Transverse colon (tissue), 4 donors: Measurements from ENCODE around the gene FOS. TPM values are rescaled to one million over a fixed set of nuclear protein-coding genes. Genes with fewer than 3 reads are reported as not detected.

Experiments
- DNase-seq: peaks from one replicate; pipeline ENCODE4 v3.0.0-alpha.2; 2019
- H3K27ac ChIP-seq, 4 donors: fragments of 200-600 bp; sonication (generic); 2 replicates each; pipeline ENCODE4 v1.5.1; 2016 to 2018; ENCODE audit warnings: inconsistent platforms in 4 of 4
- H3K27me3 ChIP-seq: fragments of 200-600 bp; sonication (generic); 2 replicates; pipeline ENCODE4 v1.5.1; 2017; ENCODE audit warnings: inconsistent platforms
- H3K36me3 ChIP-seq, 4 donors: fragments of 200-600 bp; sonication (generic); 2 replicates each; pipeline ENCODE4 v1.5.1; 2017 to 2019; ENCODE audit warnings: inconsistent platforms in 4 of 4
- H3K4me1 ChIP-seq, 4 donors: fragments of 200-600 bp; sonication (generic); 2 replicates each; pipeline ENCODE4 v1.5.1; 2017 to 2020; ENCODE audit warnings: inconsistent platforms in 4 of 4
- H3K4me3 ChIP-seq, 4 donors: fragments of 200-600 bp; sonication (generic); 1 replicate in 1 of 4; 2 replicates in 3 of 4; pipeline versions ENCODE4 v1.5.1 to v1.6.1; 2017 to 2019; ENCODE audit warnings: inconsistent platforms in 4 of 4
- H3K9me3 ChIP-seq, 2 donors: fragments of 200-600 bp; sonication (generic); 2 replicates each; pipeline ENCODE4 v1.5.1; 2017 to 2019; ENCODE audit warnings: inconsistent platforms in 2 of 2
- CTCF ChIP-seq, 5 experiments: fragments of 200-600 bp in 3 of 5; fragments of 450-650 bp in 2 of 5; sonication (generic) in 3 of 5; IDR thresholded peaks; 1 replicate in 2 of 5; 2 replicates in 3 of 5; pipeline ENCODE4 v1.5.1; 2016 to 2017; ENCODE audit warnings: antibody characterized with exemption in 5 of 5, inconsistent platforms in 3 of 5, mild to moderate bottlenecking in 2 of 5, moderate library complexity in 1 of 5
- EP300 ChIP-seq: sonication (generic); formaldehyde crosslinking; IDR thresholded peaks from one replicate; pipeline ENCODE4 v1.6.1; 2017; ENCODE audit warnings: antibody characterized with exemption, low read depth
- POLR2A ChIP-seq: fragments of 450-650 bp; IDR thresholded peaks from one replicate; pipeline ENCODE4 v1.6.1; 2016; ENCODE audit warnings: antibody characterized with exemption, mild to moderate bottlenecking, moderate library complexity
- POLR2AphosphoS5 ChIP-seq, 3 donors: sonication (generic); formaldehyde crosslinking; IDR thresholded peaks; one replicate each; pipeline ENCODE4 v1.6.1; 2016; ENCODE audit warnings: antibody characterized with exemption in 3 of 3
- WGBS, 2 donors: methylation state at CpG; one replicate each; pipeline ENCODE4 v1.1.5; 2018; ENCODE audit warnings: low coverage in 1 of 2; 5-methylcytosine and 5-hydroxymethylcytosine counted together
- in situ Hi-C, 4 donors: fragments of 200-750 bp; cut with MboI; loops; one replicate each; pipeline versions ENCODE4 v1.15.0 to v1.15.1; 2017; ENCODE audit warnings: low sequenced_read_pairs in 3 of 4, low pct_ligation_motif_present in 1 of 4, low pct_unique_long_range_greater_than_20kb in 1 of 4
- intact Hi-C: fragments of 100-400 bp; cut with DNase I; formaldehyde crosslinking; loops from one replicate; pipeline ENCODE4 v1.15.1; 2023; ENCODE audit warnings: low total_unique reads
- total RNA-seq, 4 donors: library from RNA; depleted of rRNA; stranded (reverse); fragments of >200 nt; gene quantifications; one replicate each; pipeline ENCODE4 v1.1.0, GENCODE V29; 2016

The FOS gene
- total RNA-seq, 4 donors from 2014 or later: 345 to 1,356 (median 884) TPM

DNA sequence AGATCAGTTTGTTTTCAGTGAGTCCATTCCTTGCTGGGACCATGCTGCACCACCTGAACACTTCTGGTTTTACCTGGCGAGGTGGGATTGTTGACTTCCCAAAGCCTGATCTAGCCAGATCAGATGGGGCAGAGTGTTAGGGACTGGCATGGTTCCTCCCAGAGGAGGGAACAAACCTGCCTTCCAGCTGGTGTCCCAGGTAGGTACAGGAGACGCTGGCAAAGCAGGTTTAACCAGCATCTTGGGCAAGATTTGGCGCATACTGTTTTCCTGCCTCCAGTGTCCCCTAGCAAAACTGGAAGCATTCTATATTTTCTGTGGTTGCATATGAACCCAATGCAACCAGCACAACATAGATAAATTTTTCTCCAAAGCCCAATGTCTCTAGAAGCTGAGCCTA, 14.6 kb upstream of the FOS start:
- H3K4me1 ChIP-seq: peaks cover 0 to 17% (median 12%) of the 10 kb centered on the region in 4 donors
- intact Hi-C loops: no loop called here
- no peaks in the 10 kb centered on the region for H3K9me3 ChIP-seq
- in situ Hi-C loops: no loop called here
- 80% methylated on average over 1 to 3 of the region's 3 CpGs for WGBS, 2 donors
- no peak overlapping the region for H3K27ac ChIP-seq
- TF ChIP-seq CTCF (IDR thresholded peaks at IDR 0.05) (no peak), EP300 (no peak), POLR2A (no peak), POLR2AphosphoS5 (IDR thresholded peaks at IDR 0.05) (no peak)
- H3K36me3 ChIP-seq: no peaks in the 10 kb centered on the region
- no peak for DNase-seq
- H3K4me3 ChIP-seq: no peak overlapping the region
- H3K27me3 ChIP-seq: no peaks in the 10 kb centered on the region

GRCh38 chr14:75267141-75267721, 11.4 kb upstream of the FOS start:
- DNase-seq: no peak
- H3K27ac ChIP-seq: peak overlapping the region; percentile 65 to 73 (median 69)
- intact Hi-C loops (no loop called here), in situ Hi-C loops (no loop called here)
- no peaks in the 10 kb centered on the region for H3K36me3 ChIP-seq
- no peak overlapping the region for H3K4me3 ChIP-seq
- no peaks in the 10 kb centered on the region for H3K27me3 ChIP-seq
- WGBS, 2 donors: 62 to 86% methylated on average over 3 of the region's 3 CpGs
- H3K9me3 ChIP-seq: no peaks in the 10 kb centered on the region
- no peak for TF ChIP-seq CTCF (IDR thresholded peaks at IDR 0.05)
- no peak for TF ChIP-seq EP300
- TF ChIP-seq POLR2A: no peak
- TF ChIP-seq POLR2AphosphoS5 (IDR thresholded peaks at IDR 0.05): peak in 1 of 3 donors; percentile 8
- H3K4me1 ChIP-seq: peaks cover 0 to 10% (median 3%) of the 10 kb centered on the region in 4 donors

DNA sequence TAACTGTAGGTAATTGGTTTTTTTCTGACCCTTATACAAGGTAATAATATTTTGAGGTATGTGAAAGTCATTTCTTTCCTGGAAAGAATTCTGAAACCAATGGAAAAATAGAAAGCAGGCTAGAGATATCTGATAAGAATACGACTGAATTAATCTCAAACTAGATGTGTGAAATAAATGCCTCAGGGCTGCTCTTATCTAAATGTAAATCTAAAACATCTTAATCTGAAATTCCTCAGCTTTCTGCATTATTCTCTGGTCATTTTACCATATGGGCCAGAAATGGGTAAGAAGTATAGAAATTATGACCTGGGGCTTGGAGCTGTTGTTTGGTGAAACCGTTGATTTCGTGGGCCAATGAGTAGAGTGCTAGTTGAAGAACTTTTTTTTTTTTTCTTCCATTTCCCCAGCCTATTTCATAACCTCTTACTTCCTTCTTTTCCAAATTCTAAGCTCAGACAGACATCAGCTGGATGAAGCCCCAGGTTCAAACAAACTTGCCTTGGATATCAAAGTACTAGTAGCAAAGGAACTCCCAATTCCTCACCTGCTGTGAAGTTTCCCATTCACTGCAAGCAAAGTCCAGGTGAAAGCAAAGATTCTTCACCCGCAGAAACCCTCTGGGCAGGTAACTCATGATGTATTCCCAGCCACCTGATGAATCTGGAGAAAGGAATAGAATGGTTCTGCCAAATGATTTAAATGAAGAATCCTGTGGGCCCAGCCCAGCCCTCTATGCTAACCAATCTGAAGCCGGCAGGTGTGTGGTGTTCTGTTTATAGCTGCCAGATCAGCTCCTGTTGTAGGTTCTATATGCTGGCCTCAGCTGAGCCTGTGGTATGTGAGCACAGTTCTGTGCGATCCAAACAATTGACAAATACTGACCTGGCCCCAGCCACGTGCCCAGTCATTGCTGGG, 9.7 kb upstream of the FOS start:
- intact Hi-C loops (no loop called here), in situ Hi-C loops (no loop called here)
- no peaks in the 10 kb centered on the region for H3K27me3 ChIP-seq
- peaks cover 4 to 19% (median 12%) of the 10 kb centered on the region in 4 donors for H3K4me1 ChIP-seq
- no peaks in the 10 kb centered on the region for H3K36me3 ChIP-seq
- no peak overlapping the region for H3K27ac ChIP-seq
- H3K4me3 ChIP-seq: no peak overlapping the region
- no peaks in the 10 kb centered on the region for H3K9me3 ChIP-seq
- no peak for DNase-seq
- TF ChIP-seq CTCF (IDR thresholded peaks at IDR 0.05) (no peak), EP300 (no peak), POLR2A (no peak), POLR2AphosphoS5 (IDR thresholded peaks at IDR 0.05) (no peak)
- 65 to 78% methylated on average over 4 to 7 of the region's 7 CpGs for WGBS, 2 donors

GRCh38 chr14:75271514-75271913, 7.1 kb upstream of the FOS start:
- TF ChIP-seq POLR2AphosphoS5 (IDR thresholded peaks at IDR 0.05) (no peak), CTCF (IDR thresholded peaks at IDR 0.05) (no peak), POLR2A (no peak), EP300 (no peak)
- no peak overlapping the region for H3K4me3 ChIP-seq
- no peaks in the 10 kb centered on the region for H3K9me3 ChIP-seq
- intact Hi-C loops: no loop called here
- H3K27me3 ChIP-seq: no peaks in the 10 kb centered on the region
- 91 to 92% methylated on average over 8 to 9 of the region's 9 CpGs for WGBS, 2 donors
- in situ Hi-C loops: no loop called here
- H3K4me1 ChIP-seq: peaks cover 10 to 31% (median 20%) of the 10 kb centered on the region in 4 donors
- H3K27ac ChIP-seq: no peak overlapping the region
- no peak for DNase-seq
- no peaks in the 10 kb centered on the region for H3K36me3 ChIP-seq
